ENCODE data around the gene GYPE. TPM values are rescaled to one million over a fixed set of nuclear protein-coding genes. Genes with fewer than 3 reads are reported as not detected.
"Not testable (repeated sequence)": the region's sequence is repeated elsewhere in the genome, so short reads cannot be mapped to it uniquely, and the experiment has no call there.

GYPE gene
- total RNA-seq, 1 experiment from 2014 or later: 0.37 TPM

DNA sequence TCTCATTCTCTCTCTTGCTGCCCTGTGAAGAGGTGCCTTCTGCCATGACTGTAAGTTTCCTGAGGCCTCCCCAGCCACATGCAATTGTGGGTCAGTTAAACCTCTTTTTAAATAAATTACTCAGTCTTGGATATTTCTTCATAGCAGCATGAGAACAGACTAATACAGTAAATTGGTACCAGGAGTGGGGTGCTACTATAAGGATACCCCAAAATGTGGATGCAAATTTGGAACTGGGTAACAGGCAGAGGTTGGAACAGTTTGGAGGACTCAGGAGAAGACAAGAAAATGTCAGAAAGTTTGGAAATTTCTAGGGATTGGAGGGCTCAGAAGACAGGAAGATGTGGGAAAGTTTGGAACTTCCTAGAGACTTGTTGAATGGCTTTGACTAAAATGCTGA, 74.8 kb downstream of the GYPE start:
- DNase-seq (ENCODE audit: low read depth, low spot score); in situ Hi-C loops (cut with HindIII; ENCODE audit: low pct_unique_long_range_greater_than_20kb, low sequenced_read_pairs): not testable (repeated sequence)

DNA sequence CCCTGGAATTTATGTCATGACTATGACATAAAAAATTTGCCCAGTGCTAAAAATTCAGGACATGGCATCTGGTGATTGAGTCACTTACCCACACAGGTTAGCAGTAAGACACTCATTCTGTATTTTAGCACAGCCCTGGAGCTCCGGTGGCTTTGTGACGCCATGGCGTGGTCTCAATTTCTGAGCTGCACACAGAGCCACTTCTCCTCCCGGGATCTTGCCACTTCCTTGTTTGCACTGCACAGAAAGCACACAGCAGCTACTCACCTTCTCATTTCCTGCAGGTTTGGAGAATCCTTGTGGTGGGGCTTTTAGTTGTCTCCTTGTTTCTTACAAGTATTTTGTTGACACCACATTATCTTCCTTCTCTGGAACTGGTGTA, 76.1 kb downstream of the GYPE start:
- not testable (repeated sequence) for DNase-seq (ENCODE audit: low read depth, low spot score)

More for the DNA sequence above, 76.1 kb downstream of the GYPE start:
- in situ Hi-C loops (cut with HindIII; ENCODE audit: low pct_unique_long_range_greater_than_20kb, low sequenced_read_pairs): not testable (repeated sequence)

Other genes starting within 250 kb of the GYPE start
- gene FREM3, start 204.9 kb downstream of the GYPE start, total RNA-seq (2014; rRNA removed; shearing (Covaris generic)): not detected in 2 replicates
- not detected in 2 replicates for gene GYPB, start 113.8 kb upstream of the GYPE start, total RNA-seq (2014; rRNA removed; shearing (Covaris generic))
- gene GYPA, start 235.2 kb upstream of the GYPE start, total RNA-seq (2014; rRNA removed; shearing (Covaris generic)): not detected in 2 replicates